Glutamatergic neuron (in vitro differentiated cells): ENCODE measurements around the gene PIK3R1. TPM values are rescaled to one million over a fixed set of nuclear protein-coding genes. Genes with fewer than 3 reads are reported as not detected.

Experiments
- DNase-seq: peaks from one replicate; pipeline ENCODE4 v3.0.0; 2022
- H3K27ac Mint-ChIP-seq: one replicate; pipeline ENCODE4 v1.8.0; 2020; ENCODE audit warnings: mild to moderate bottlenecking, mixed read lengths, inconsistent platforms; ENCODE audit not compliant: unreplicated experiment
- H3K27me3 Mint-ChIP-seq: one replicate; pipeline ENCODE4 v1.8.0; 2020; ENCODE audit warnings: mild to moderate bottlenecking, moderate library complexity, mixed read lengths, inconsistent platforms; ENCODE audit not compliant: unreplicated experiment
- H3K36me3 Mint-ChIP-seq: one replicate; pipeline ENCODE4 v1.8.0; 2020; ENCODE audit warnings: mild to moderate bottlenecking, mixed read lengths, inconsistent platforms; ENCODE audit not compliant: unreplicated experiment
- H3K4me1 Mint-ChIP-seq: one replicate; pipeline ENCODE4 v1.8.0; 2020; ENCODE audit warnings: mild to moderate bottlenecking, low read depth, mixed read lengths, inconsistent platforms; ENCODE audit not compliant: unreplicated experiment
- H3K4me3 Mint-ChIP-seq: one replicate; pipeline ENCODE4 v1.8.0; 2020; ENCODE audit warnings: mild to moderate bottlenecking, mixed read lengths, inconsistent platforms; ENCODE audit not compliant: unreplicated experiment
- H3K9me3 Mint-ChIP-seq: one replicate; pipeline ENCODE4 v1.8.0; 2020; ENCODE audit warnings: mild to moderate bottlenecking, moderate library complexity, mixed read lengths, inconsistent platforms; ENCODE audit not compliant: unreplicated experiment
- CTCF ChIP-seq: fragments of 200-600 bp; sonication (generic); IDR thresholded peaks from one replicate; pipeline ENCODE4 v1.5.0; 2021; ENCODE audit not compliant: partially characterized antibody, unreplicated experiment
- total RNA-seq: library from RNA; stranded (reverse); fragmentation: NEBNext Ultra II Directional; extraction: Animal tissue kit (Norgen Biotek cat#: 25700); gene quantifications from one replicate; pipeline ENCODE4 v1.2.1, GENCODE V29; 2021; ENCODE audit not compliant: unreplicated experiment

Gene PIK3R1
- total RNA-seq, 1 donor from 2014 or later = 49.4 TPM

- DNase-seq = no peak
- peaks cover 65% of the 10 kb centered on the region for H3K4me1 Mint-ChIP-seq
- no peak overlapping the region for H3K4me3 Mint-ChIP-seq
- H3K27ac Mint-ChIP-seq = no peak overlapping the region
- H3K9me3 Mint-ChIP-seq = peaks cover 6% of the 10 kb centered on the region
- no peaks in the 10 kb centered on the region for H3K27me3 Mint-ChIP-seq
- no peak for TF ChIP-seq CTCF
- no peaks in the 10 kb centered on the region for H3K36me3 Mint-ChIP-seq
These were observed 40.0 kb downstream of the PIK3R1 start for GRCh38 chr5:68255305-68256120.

- DNase-seq = no peak
- peak overlapping the region; percentile 34 for H3K27ac Mint-ChIP-seq
These were observed 41.7 kb downstream of the PIK3R1 start for GRCh38 chr5:68257210-68257609.

GRCh38 chr5:68258531-68258930, 43.0 kb downstream of the PIK3R1 start:
- peaks cover 48% of the 10 kb centered on the region for H3K4me1 Mint-ChIP-seq
- peaks cover 3% of the 10 kb centered on the region for H3K9me3 Mint-ChIP-seq
- no peaks in the 10 kb centered on the region for H3K27me3 Mint-ChIP-seq
- peak overlapping the region; percentile 69 for H3K27ac Mint-ChIP-seq
- no peaks in the 10 kb centered on the region for H3K36me3 Mint-ChIP-seq
- no peak for DNase-seq
- peak overlapping the region; percentile 67 for H3K4me3 Mint-ChIP-seq
- TF ChIP-seq CTCF = no peak

More at GRCh38 chr5:68257210-68257609, 41.7 kb downstream of the PIK3R1 start:
- no peak for TF ChIP-seq CTCF
- no peaks in the 10 kb centered on the region for H3K27me3 Mint-ChIP-seq
- H3K4me1 Mint-ChIP-seq = peaks cover 58% of the 10 kb centered on the region
- H3K9me3 Mint-ChIP-seq = peaks cover 4% of the 10 kb centered on the region
- no peak overlapping the region for H3K4me3 Mint-ChIP-seq
- no peaks in the 10 kb centered on the region for H3K36me3 Mint-ChIP-seq

GRCh38 chr5:68259700-68260099, 44.1 kb downstream of the PIK3R1 start:
- no peaks in the 10 kb centered on the region for H3K36me3 Mint-ChIP-seq
- H3K4me1 Mint-ChIP-seq = peaks cover 42% of the 10 kb centered on the region
- no peak for TF ChIP-seq CTCF
- no peaks in the 10 kb centered on the region for H3K27me3 Mint-ChIP-seq
- H3K9me3 Mint-ChIP-seq = peaks cover 3% of the 10 kb centered on the region
- H3K4me3 Mint-ChIP-seq = no peak overlapping the region
- DNase-seq = no peak
- H3K27ac Mint-ChIP-seq = no peak overlapping the region

GRCh38 chr5:68260467-68260866, 44.9 kb downstream of the PIK3R1 start:
- DNase-seq = no peak
- no peaks in the 10 kb centered on the region for H3K36me3 Mint-ChIP-seq
- no peaks in the 10 kb centered on the region for H3K27me3 Mint-ChIP-seq
- H3K9me3 Mint-ChIP-seq = peaks cover 3% of the 10 kb centered on the region
- H3K4me3 Mint-ChIP-seq = no peak overlapping the region
- no peak for TF ChIP-seq CTCF
- H3K27ac Mint-ChIP-seq = no peak overlapping the region
- H3K4me1 Mint-ChIP-seq = peaks cover 40% of the 10 kb centered on the region
